Activated CD8-positive, alpha-beta memory T cell treated with anti-CD3 and anti-CD28 coated beads, Interleukin-2, amount 50 U/mL, for 1 hour (primary cell): Measurements from ENCODE around the gene PGAM5.

ENCODE experiments used
- DNase-seq: peaks from one replicate; pipeline ENCODE4 v3.0.0-alpha.2; 2020; ENCODE audit errors: extremely low read depth

Gene PGAM5

DNA sequence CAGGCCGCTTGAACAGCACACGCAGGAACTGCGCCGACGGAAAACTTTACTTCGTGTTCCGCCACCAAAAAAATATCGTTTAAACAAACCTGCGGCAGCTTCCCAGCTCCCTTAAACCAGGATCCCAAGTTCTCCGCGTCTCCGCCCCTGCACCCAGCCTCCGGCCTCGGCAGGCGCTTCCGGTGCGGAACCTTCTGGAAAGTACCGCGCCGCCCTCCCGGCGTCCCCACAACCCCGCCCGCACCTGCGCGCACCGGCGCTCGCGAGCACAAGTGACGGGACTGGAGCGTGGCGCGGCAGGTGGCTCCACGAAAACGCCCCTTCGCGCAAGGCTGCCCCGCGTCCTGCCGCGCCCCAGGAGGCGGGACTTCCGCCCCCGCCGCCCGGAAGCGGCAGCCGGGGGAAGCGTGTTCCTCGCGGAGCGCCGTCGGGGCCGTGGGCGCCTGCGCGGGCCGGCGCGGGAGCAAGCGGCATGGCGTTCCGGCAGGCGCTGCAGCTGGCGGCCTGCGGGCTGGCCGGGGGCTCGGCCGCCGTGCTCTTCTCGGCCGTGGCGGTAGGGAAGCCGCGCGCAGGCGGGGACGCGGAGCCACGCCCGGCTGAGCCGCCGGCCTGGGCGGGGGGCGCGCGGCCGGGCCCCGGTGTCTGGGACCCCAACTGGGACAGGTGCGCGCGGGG, at the start of gene PGAM5:
Gene PGAM5, plus strand, starts transcription at position 438 of the 675 bp plus-strand sequence. Its CDS starts 35 bp downstream, at position 473.
- DNase-seq, result peak; percentile 69

DNA sequence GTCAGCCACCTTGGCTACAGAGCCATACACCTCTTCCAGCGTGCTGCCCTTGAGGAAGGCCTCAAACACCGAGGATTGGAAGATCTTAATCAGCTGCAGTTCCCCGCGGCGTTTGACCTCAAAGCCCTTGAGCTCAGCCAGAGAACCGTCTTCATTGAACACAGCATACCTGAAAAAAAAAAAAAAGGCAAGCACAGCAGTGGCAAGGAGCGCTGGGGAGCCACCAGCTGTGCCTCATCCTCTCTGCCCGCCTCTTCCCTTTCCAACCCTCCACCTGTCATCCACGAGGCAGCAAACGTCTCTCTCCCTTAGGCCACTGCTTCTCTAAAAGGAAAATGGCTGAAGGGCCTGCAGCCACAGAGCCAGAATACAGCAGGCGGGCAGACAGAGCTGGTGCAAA, 49.6 kb upstream of the PGAM5 start:
- no peak for DNase-seq

DNA sequence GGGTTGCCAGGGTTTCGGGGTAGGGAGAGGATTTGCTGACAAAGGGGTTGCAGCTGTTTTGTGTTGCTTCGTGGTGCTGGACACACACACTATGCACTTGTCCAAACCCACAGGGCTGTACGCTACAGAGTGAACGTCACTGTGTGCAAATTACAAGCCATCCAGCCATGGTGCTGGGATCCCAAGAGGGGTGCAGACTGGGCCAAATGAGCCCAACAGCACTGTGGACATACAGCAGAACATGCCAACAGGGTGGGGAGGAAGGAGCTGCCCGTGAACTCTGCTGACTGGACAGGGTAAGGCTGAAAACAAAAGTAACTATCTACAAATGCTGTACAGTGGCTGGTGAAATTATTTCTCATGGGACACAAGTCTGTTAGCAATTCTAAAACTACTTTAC, 48.7 kb upstream of the PGAM5 start:
- DNase-seq, result no peak

DNA sequence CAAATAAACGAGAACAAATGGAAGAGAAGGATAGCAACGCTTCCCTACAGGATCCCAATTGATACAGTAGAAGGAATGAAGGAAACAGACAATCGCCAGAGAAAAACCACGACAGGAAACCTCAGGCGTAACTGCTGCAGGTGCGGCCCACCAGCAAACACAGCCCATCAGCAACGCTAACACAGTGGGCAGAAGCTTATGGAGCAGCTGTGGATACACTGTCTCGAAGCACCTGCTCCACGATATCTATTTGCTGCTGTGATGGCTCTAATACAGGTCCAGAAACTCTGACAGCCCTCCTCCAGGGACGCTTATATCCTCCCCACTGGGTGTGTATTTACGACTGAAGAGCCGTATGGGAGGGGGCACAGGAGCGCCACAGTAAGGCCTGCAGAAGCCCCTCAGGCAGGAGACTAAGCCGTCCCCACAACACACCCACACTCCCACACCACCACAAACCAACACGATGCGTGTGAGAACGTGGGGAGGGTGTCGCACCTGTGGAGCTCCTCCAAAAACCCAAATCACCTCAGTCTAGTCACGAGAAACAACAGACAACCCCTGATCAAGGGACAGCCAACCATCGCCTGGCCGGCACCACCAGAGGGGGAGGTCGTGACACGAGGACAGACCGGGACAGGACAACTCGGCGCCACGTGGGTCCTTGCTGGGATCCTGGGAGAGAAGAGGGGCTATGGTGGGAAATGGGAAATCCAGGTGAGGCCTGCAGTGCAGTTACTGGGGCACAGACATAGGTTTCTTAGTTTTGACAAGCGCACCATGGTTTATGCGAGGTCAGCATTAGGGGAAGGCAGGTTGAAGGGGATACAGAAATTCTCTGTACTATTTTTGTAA, 47.5 kb upstream of the PGAM5 start:
- DNase-seq, result no peak

DNA sequence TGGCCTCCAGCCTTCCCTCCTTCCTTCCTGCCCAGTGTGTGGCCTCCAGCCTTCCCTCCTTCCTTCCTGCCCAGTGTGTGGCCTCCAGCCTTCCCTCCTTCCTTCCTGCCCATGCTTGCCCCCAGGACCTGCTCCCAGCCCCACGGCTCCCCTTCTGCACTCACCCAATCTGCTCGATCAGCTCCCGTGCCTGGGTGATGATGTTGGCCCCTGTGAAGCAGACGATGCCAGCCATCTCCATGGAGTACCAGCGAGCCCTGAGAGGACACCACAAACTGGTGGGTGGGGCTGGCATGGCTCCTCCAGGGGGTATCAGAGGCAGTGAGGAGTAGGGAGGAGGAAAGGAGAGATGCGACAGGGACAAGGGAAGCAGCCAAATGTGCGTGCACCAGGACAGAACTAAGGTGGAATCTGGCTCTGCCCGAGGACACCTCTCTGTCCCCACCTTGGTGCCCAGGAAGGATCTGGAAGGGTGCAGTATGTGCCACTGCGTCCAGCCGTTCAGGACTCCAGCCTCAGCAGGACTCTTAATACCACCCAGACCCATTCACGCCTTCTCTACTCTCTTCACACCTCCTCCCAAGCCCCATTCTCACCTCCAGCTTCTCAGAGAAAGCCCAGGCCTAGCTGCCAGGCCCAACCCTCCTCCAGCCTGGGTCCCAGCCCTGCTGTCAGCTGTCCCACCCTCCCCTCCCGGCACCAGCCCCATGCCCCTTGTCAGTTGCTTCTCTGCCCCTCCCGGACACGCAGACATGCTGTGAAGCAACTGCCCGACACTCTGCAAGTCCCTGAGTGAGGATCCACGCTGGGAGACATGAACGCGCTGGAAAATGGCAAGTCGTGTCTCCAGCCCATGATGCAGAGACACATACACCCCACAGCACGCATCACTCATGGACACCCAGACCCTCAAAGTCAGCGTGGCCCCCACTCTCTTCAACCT, 46.2 kb upstream of the PGAM5 start:
- DNase-seq, result no peak

DNA sequence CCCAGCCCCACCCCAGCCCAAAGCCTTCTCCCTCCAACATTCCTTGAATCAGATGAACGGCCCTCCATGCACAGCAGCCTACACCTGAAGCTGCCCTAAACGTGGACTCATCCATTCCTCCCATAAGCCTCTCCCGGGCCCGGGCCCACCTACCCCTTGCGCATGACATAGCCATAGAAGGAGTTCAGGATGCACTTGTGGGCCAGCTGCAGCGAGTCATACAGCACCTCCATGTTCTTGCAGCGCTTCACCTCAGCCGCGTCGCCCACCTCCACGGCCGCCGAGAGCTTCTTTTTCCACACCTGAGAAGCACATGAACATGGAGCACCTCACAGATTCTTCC, 45.5 kb upstream of the PGAM5 start:
- DNase-seq, result no peak

DNA sequence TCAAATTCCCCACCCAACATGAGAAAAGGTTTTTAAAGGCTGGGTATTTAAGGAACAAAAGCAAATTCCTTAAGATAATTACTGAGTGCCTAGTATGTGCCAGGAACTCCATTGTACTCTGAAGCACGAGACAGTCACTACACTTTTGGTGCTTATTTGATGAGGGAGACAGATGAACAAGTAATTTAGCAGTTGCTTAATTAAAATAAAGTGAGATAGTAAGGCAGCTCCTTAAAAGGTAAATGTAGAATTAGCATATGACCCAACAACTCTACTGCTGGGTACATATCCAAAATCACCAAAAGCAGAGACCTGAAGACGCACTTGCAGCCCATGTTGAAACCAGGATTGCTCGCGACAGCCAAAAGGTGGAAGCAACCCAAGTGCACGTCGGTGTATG, 44.8 kb upstream of the PGAM5 start:
- no peak for DNase-seq

DNA sequence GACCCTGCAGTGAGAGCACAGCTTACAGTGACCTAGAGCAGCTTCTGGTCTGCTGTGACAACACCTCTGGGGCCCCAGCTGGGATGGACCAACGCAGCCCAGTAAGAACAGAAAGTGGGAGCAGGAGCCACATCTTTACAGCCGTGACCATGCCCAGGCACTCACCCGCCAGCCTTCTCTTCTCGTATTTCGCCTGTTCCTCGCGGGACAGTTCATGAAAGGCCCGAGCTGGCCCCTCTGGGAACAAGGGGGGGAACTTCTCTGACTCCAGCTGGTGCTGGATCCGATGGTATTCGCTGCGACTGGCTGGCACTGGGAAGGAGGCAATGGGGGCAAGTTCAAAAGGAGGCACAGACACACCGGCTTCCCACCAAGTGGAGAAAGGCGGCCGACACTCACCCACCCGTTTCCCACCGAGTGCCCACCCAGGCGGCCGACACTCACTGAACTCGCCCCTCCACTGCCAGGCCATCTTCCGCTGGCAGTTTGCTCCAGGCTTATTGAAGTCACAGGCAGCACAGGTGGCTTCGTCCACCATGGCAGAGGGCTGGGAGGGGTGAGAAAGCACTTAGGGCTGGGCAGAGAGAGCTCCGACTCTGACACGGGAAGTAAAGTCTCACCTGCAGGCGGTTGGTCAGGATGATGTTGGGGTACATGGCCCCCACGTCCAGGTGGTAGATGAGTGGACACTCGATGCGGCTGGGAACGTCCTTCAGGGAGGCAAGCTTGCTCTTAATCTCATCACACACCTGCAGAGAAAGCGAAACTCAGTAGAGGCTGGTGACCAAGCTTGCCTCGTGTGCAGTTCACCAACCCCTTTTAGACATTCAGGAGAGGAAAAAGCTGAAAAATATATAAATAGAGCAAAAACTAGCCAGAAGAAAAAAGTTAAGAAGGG, 42.2 kb upstream of the PGAM5 start:
- DNase-seq, result no peak

DNA sequence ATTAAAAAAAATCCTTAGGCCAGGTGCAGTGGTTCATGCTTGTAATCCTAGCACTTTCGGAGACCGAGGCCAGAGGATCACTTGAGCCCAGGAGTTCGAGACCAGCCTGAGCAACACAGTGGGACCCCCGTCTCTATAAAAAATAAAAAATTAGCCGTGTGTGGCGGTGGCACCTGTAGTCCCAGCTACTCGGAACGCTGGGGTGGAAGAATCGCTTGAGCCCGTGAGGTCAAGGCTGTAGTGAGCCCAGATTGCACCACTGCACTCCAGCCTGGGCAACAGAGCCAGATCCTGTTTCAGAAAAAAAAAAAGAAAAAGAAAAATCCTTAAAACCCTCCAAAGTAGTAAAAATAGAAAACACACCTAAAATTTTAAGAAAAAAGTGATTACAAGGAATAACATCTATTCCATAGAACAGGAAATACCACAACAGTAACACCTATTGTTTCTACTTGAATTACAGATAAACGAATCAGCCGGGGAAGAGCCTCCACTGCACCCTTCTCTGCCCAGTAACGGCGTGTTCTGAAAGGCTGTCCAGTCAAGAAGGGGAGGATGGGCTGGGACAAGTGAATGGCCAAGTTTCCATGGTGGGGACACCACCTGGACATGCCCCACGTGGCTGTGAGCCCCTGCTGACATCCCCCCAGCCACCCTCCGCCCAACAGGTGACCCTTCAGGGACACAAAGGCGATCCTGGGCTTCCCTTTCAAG, 41.3 kb upstream of the PGAM5 start:
- DNase-seq, result no peak

DNA sequence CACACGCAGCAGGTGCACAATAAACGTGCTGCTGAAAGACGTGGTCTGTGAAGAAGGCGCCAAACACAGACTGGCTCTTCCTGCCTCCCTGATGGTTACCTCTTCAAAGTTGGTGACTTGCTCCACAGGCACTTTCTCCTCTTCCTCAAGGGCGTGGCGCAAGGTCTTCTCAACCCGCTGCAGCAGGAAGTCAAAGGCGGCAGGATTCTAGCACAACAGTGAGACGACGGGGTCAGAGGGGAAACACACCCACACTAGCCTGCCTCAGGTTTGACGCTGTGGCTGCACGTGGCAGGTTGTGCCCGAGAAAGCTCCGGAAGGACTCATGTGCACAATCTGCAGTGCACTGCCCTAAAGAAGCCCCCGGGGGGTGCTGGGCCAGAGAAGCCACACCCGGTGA, 38.5 kb upstream of the PGAM5 start:
- no peak for DNase-seq

DNA sequence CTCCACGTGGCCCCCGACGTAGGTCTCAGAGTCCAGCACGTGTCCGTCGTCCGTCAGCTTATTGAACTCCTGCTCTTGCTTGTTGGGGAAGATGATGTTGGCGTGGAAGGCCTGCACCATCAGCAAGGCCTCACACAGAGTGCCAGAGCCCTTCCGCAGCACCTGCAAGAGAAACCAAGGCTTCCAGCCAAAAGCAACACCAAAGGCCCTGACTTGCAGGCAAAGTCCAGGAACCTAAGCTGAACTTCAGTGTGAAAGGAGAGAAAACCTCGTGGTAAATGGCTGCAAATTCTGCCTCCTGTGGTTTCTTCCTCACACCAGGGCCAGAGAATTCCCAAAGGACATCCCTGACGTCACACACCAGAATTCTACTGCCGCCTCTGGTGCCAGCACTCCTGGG, 38.0 kb upstream of the PGAM5 start:
- no peak for DNase-seq

DNA sequence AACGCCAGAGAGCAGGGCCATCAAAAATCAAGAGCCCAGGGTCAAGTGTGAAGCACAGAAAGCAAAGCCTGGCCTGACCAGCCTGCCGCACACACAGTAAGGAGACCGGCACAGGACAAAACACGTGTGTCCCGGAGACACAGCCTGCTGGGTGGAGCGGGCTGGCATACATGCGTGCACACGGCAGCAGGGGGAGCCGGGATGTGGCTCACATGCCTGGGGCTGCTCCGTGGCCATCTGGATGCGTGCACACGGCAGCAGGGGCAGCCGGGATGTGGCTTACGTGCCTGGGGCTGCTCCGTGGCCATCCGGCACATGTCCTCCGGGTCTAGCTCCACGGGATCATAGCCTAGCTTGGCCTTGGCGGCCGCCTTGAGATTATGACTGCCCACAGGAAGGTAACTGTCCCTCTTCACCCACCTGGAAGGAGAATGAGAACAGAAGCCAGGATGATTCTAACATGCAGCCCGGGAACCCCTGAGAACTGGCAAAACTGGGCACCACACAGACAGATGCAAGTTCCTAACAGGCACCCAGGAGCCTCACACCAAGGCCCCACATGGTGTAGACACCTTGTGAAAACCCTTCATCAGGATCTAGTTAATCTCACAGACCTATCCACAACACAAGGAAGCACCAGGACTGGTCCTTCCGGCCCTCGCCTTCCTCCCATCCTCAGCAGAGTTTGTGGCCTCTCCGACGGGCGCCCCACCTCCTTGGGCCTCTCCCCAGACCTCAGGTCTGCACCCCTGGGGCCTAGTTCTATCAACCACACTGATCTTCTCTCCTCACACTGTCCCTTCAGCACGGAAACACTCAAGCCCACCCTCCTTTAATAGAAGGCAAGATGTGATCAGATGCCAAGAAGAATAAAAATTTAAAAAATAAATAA, 37.1 kb upstream of the PGAM5 start:
- DNase-seq, result no peak

DNA sequence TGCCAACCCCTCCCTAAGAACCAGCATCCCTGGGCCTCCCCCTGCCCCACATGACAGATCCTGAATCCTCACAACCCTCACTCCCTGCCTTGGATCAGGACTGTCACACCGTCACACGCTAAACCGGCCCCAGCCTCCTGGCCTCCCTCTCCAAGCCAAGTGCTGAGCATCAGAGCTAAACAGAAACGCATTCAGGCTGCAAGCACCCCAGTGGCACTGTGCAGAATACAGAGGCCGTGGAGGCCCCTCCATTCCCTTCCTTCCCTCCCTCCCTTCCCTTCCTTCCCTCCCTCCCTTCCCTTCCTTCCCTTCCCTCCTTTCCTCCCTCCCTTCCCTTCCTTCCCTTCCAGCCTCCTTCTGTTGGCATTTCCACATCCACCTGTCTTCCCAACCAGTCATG, 36.1 kb upstream of the PGAM5 start:
- no peak for DNase-seq

DNA sequence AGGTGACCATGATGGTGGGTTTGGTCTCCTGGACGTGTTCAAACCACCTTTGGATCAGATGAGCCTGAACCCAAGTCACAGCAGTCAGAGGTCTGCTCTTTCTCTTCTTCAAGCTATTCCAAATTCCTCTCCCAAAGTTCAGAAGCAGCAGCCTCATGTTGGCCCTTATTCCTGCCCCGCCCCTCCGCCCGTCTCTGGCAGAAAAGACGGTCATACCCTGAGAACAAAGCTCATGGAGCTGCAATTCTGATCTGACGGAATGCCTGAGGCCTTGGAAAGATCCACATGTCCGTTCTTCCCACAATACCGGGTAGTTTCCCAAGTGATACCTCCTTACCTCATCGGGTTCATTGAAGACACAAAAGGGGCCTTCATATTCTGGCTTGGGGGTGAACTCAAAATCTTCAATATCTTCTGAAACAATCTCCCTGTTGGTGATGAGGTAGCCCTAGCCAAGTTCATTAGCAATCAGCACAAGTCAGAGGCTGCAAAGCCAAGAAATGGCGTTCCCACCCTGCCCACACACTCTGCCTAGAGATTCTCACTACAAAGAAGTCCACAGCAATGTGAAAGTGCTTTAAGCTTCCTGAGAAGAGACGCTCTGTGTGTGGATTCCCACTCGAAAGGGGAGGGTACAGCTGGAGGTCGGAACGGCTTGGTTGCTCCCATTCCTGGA, 34.7 kb upstream of the PGAM5 start:
- DNase-seq, result no peak

DNA sequence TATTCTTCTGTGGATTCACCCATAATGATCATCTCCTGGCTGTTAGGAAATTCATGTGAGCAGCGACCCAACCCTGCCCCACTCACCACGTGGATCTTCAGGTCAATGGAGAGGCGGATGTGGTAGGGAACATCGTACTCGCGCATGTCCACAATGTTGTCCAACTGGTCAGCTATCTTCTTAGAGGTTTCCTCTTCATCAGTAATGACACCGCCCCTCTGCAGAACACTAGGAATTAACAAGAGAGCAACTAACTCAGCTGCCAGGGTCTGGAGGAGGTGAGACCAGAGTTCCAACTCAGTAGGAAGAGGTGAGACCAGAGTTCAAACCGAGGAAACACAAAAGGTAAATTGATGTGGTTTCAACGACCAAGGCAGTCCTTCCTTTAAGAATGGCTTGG, 33.1 kb upstream of the PGAM5 start:
- no peak for DNase-seq

DNA sequence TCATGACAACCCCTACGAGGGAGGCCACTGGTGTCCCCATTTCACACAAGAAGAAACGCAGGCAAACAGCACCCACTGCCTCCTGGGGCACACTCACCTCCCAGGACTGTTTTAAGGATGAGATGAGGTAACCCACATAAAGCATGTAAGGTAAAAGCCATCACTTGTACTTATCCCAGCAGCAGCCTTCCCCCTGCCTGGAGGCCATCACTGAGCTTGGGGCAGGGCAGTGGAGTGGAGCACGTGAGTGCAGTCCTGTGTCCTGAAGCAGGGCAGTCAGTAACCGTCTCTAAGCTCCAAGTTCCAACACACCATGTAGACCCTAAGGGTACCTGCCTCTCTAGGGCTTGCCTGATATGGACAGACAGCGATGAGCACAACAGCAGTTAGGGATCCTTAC, 25.2 kb upstream of the PGAM5 start:
- no peak for DNase-seq

DNA sequence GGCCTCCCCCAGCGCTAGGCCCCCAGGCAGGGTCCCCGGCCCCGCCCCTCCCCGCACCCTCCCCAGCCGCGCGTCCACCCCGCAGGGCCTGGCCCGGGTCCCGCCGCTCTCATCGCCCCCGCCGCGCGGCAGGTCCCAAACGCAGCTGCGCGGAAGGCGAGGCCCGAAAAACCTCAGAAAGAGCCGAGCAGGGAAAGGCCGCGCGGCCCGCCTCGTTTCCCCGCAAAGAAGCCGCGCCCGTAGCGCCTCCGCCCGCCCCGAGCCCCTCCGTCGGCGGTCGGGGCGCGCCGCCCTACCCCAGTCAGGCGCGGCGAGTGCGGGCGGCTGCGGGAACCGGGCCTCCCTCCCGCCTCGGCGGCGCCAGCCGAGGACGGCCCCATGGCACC, 23.8 kb upstream of the PGAM5 start:
- no peak for DNase-seq

DNA sequence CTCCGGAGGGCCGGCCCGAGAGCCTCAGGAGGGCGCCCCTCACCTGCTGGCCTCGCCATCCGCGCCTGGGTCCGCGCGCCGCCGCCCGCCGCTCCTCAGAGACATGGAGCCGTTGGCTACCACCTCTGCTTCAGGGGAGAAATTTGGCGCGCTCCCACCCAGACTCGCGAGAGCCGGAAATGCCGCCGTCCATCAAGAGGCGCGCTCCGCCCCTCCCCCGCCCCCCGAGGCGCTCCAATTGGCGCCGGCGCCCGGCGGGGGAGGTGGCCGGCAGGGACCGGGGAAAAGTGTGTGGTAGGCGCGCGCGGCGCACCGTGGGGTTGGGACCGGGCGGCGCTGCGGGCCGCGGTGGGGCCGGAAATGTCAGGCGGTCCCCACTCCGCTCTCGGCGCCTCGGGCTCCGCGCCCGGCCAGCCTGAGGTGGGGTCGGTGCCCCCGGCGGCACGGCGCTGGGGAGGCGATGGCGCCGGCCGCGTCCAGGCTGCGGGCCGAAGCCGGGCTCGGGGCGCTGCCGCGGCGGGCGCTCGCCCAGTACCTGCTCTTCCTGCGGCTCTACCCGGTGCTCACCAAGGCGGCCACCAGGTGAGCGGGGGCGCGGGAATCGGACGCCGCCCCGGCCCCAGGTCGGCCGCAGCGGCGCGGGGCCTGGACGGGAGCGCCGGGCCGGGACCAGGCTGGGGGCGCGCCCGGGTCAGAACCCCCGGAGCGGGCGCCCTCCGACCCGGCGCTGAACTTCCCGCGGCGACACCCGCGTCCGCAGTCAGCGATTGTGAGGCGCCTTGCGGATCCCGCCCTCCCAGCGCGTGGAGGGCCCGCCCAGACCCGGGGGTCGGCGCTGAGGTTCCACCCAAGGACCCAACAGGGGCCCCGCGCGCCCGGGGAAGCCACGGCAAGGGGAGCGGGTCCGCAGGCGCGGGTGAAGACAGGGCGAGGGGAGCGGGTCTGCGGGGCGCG, 23.2 kb upstream of the PGAM5 start, which contains the start of the genes POLE and PXMP2:
Gene POLE, minus strand, starts transcription at position 132 of the 954 bp plus-strand sequence. Its CDS starts 27 bp downstream, at position 105.
Gene PXMP2, plus strand, starts transcription at position 377 of the 954 bp plus-strand sequence. Its CDS starts 84 bp downstream, at position 461.
- DNase-seq, result peak; percentile 81
